HEK293T (cell line): ENCODE measurements around the gene FOXN1.

Experiments used
- BHLHE40 ChIP-seq: fragments of 450-650 bp; IDR thresholded peaks from 2 replicates; pipeline ENCODE4 v1.6.1; 2016; ENCODE audit warnings: mild to moderate bottlenecking, moderate library complexity, borderline replicate concordance
- ELF4 ChIP-seq: fragments of 450-650 bp; IDR thresholded peaks from 2 replicates; pipeline ENCODE4 v1.6.1; 2017; ENCODE audit warnings: antibody characterized with exemption
- FOXK2 ChIP-seq: fragments of 450-650 bp; IDR thresholded peaks from 2 replicates; pipeline ENCODE4 v1.6.1; 2016; ENCODE audit warnings: mild to moderate bottlenecking
- FOXM1 ChIP-seq: fragments of 450-650 bp; IDR thresholded peaks from 2 replicates; pipeline ENCODE4 v1.6.1; 2017; ENCODE audit warnings: mild to moderate bottlenecking, borderline replicate concordance
- HDGF ChIP-seq: fragments of 450-650 bp; IDR thresholded peaks from 2 replicates; pipeline ENCODE4 v1.6.1; 2017; ENCODE audit warnings: antibody characterized with exemption, borderline replicate concordance
- L3MBTL2 ChIP-seq: fragments of 450-650 bp; conservative IDR thresholded peaks from 2 replicates; pipeline ENCODE4 v1.6.1; 2016; ENCODE audit warnings: mild to moderate bottlenecking
- SP1 ChIP-seq: fragments of 450-650 bp; IDR thresholded peaks from 2 replicates; pipeline ENCODE4 v1.6.1; 2017
- SUZ12 ChIP-seq: fragments of 450-650 bp; IDR thresholded peaks from 2 replicates; pipeline ENCODE4 v1.6.1; 2016; ENCODE audit warnings: mild to moderate bottlenecking

DNA sequence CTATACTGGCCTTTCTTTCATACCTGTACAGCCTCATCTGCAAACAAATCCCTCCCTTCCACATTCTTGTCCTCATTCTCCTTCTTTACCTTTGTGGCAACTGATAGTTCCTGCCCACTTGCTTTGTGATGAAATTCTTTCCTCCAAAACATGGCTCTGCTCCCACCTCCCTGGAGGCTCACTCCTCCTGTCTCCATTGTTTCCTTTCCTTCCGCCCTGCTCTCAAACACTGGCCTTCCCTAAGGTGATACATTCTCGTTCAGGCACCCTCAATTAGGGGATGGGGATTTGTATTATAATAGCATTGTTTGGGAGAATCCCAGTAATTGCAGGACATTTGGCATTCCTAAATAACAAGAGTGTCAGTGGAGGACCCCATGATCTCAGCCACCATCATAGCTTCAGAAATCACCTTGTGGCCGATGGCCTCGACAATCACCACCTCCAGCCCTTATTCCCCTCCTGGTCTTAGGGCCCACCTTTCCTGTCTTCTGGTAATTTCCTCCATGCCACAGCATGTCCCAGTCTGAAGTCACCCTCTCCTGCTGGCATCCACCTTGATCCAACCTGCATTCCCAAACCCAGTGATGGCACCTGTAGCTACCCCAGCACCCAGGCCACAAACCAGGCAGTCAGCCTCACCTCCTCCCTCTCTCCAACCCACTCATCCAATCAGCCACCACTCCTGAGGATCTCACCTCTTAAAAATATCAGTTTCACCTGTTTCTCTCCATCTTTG lies 38.4 kb downstream of the FOXN1 start:
- TF ChIP-seq L3MBTL2 (no peak), FOXM1 (no peak), SUZ12 (no peak), ELF4 (no peak), BHLHE40 (no peak), FOXK2 (no peak), HDGF (no peak), SP1 (no peak)
